GM21360 (cell line): ENCODE measurements around the gene HAGH.

Experiments used
- ATAC-seq: cut with Tn5 transposase; IDR thresholded peaks from one replicate; pipeline ENCODE4 v1.9.1; 2021; ENCODE audit warnings: mild to moderate bottlenecking, moderate library complexity; ENCODE audit not compliant: unreplicated experiment

HAGH gene

DNA sequence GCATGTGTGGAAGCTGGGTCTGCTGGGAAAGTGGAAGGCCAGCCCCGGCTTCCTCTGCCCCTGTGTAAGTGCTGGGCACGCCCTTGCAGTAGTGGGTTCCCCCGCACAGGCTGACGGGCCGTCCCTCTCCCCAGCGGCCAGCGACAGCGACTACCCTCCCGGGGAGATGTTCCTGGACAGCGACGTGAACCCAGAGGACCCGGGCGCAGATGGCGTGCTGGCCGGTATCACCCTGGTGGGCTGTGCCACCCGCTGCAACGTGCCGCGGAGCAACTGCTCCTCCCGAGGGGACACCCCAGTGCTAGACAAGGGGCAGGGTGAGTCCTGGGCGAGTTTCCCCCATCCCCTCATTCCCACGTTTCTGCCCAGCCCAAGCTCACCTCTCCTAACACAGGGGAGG, 60.8 kb downstream of the HAGH start:
- ATAC-seq: no peak

DNA sequence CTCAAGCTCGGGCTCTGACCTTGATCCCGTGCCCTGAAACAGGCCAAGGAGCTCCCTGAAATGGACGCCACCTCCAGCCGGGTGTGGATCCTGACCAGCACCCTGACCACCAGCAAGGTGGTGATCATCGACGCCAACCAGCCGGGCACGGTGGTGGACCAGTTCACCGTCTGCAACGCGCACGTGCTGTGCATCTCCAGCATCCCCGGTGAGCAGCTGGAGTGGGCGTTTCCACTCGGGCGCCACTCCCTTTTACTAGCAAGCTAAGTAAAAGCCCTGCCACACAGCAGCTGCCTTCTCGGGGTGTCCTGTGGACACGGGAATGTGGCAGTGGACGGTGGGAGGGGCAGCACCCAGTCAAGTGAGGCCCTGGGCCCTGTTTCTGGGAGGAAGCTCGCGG, 61.7 kb downstream of the HAGH start:
- no peak for ATAC-seq

DNA sequence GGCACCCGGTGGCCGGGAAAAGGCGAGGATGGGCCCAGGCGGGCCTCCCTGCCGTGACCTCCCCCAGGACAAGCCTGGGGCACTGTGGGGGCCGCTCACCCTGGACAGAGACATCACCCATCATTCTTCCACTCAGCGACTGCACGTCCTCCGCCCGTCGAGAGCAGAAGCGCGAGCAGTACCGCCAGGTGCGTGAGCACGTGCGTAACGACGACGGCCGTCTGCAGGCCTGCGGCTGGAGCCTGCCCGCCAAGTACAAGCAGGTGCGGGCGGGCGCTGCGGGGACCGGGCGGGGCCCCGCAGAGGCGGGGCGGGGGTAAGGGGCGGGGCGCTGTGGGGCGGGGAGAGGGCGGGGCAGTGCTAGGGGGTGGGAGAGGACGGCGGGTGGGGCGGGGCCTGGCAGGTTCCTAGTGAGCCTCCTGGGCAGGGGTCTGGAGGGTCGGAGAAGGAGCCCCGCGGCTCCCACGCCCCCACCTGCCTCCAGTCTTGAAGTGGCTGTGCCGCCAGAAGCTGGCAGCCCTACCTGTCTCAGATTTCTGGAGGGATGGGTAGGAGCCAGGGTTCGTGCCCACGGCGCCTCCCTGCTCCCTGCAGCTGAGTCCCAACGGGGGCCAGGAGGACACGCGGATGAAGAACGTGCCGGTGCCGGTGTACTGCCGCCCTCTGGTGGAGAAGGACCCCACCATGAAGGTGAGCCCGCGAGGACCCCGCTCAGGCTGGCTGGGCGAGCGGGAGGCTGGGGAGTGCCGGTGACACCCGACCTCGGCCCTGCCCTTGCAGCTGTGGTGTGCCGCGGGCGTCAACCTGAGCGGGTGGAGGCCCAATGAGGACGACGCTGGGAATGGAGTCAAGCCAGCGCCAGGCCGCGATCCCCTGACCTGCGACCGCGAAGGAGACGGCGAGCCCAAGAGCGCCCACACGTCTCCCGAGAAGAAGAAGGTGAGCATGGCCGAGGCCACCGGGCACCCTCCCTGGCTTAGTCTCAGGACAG, 62.8 kb downstream of the HAGH start:
- ATAC-seq: no peak

DNA sequence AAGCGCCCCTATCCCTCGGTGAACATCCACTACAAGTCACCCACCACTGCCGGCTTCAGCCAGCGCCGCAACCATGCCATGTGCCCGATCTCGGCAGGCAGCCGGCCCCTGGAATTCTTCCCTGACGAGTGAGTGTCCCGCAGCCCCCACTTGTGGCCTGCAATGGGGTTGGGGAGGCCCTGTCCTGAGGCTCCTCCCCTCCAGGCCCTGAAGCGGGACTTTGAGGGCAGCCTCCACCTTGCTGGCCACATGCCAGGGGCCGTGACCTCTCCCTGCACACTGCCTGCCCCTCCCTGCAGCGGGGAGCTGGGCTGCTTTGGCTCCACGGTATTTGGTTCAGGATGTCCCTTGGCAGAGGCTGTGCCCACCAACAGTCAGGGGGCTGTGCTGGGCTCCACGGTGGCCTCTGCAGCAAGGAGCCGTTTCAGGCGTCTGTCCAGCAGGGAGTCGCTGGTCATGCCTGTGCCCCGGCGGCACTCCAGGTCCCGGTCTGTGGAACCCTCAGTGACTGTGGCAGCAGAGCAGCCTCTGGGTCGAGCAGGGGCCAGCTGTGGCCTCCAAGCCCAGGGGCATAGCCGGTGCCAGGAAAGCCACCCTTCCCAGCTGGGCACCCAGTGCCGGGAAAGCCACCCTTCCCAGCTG, 63.6 kb downstream of the HAGH start:
- no peak for ATAC-seq

DNA sequence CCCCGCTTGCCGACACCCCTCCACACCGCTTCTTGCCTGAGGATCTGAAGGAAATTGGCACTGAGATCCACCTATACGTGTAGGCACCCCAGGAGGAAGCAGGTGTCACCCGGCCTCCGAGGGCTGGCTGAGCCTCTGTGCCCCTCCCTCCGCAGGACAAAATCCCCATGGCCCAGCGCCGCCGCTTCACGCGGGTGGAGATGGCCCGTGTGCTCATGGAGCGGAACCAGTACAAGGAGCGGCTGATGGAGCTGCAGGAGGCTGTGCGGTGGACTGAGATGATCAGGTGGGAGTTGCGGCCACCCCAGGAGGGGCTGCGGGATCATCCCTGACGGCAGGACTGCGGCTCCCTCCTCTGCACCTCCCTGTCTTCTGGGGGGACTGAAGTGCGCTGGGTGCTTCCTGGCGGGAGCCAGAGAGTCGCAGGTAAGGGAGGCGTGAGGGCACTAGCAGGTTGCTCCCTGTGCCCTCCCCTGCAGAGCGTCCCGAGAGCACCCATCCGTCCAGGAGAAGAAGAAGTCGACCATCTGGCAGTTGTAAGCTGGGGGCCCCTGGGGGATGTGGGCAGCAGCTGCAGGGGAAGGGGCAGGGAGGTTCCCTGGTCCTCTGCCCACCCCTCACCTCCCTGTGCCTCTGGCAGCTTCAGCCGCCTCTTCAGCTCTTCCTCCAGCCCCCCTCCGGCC, 64.3 kb downstream of the HAGH start:
- no peak for ATAC-seq

DNA sequence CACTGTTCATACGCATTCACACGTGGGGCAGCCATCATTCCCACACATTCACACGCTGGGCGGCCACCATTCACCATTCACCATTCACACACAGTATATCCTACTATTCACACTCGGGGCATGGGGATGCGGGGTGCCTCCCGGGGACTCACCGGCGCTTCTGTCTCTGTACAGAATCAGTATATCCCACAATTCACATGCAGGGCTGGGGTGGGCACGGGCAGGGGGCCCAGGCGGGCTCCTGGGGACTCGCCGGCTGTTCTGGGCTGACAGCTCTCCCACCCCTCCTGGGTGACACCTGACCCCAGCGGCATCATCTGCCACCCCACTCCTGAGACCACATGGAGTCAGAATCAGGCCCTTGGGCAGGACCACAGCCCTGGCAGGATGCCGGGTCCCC, 64.9 kb downstream of the HAGH start:
- no peak for ATAC-seq

DNA sequence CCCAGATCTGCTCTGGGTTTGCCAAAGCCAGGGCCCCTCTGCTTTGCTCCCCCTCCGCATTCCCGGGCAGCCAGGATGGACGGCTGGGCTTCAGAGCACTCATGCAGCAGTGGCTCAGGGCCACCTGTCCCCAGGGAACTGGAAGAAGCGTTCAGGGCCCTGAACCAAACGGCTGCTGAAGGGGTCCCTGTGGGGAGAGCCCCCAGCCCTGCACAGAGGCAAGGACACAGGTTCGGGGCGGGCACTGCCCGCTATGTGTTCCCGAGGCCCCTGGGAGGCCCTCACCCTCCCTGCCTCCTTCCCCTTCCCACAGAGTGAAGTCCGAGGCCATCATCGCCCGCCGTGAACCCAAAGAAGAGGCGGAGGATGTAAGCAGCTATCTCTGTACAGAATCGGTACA, 65.7 kb downstream of the HAGH start:
- no peak for ATAC-seq

DNA sequence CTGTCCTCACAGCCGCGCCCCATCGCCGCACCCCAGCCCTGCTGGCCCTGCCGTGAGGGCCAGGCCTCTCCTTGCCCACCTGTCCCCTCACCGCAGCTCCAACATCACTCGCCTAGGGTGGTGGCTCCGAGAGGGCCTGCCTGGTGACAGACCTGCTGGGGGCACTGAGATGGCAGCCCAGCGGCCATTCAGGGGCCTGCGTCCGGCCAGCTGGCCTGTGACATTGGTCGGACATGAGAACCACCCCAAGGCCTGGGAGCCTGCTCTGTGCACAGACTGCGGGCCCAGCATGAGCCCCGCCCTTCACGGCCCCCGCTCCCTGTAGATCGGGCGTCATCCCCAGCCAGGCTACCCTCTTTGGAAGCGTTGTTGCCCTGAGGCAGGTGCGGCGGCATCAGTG, 67.1 kb downstream of the HAGH start:
- no peak for ATAC-seq

DNA sequence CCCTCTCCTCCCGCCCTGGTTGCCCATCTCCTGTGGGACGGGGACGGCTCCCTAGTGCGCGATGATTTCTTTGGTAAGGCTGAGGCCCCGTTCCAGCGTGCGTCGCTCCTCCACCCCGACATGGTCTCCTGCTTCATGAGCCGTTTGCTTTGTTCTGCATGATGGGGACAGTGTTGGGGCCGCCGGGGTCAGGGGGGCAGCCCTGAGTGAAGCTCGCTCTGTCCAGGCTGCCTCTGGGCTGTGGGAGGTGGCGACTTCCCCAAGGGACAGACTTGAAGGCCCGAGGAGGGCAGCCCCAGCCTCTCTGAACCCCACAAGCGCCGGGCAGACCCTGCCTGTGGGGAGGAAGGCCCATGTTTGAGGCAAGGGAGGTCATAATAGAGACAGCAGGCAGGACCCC, 67.7 kb downstream of the HAGH start:
- no peak for ATAC-seq

DNA sequence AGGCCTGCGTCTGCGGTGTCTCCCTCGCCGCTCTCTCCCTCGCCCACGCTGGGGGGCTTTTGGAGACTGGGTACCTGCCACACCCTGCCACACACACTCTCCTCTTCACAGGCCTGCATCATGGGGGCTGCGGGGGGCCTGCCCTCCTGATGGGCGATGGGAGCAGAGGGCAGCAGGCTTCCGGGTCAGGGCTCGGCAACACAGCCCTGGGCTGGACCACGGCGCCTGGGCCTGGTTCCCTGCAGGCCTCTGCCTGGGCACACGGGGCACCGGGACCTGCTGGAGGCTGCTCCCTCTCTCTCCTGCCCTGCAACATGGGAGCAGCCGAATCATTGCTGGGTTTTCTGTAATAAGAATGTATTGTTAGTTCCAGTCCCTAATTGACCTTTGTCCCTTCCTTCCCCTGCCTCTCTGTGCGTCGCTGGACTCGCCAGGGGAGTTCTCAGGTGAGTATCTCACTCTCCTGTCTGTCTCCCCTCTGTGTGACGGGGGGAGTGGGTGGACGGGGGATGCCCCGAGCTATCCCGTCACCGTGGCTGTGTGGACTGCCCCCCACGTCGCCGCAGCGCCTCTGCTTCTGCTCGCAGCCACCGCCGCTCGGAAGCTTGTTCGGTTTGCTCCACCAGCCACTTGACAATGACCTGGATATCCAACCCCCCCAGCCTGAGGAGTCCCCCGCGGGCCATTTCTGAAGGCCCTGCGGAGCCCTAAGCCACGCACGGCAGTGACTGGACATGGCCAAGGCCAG, 68.7 kb downstream of the HAGH start:
- ATAC-seq: no peak
